GM19099 (cell line): ENCODE results near the gene TYK2.
A peak's percentile ranks its signal among the peaks of the same experiment; 100 is the strongest.

Source experiments
- POLR2A ChIP-seq: IDR thresholded peaks from 3 replicates; pipeline ENCODE4 v1.6.1; 2011; ENCODE audit warnings: low read depth; ENCODE audit not compliant: insufficient read length; ENCODE audit errors: extremely low read depth

Gene TYK2

GRCh38 chr19:10380313-10381102 lies at the start of gene TYK2:
TYK2 (minus strand) TSS chr19:10380572; CDS start chr19:10378406, 2,166 bp downstream.
- TF ChIP-seq POLR2A = peak; percentile 94

- no peak for TF ChIP-seq POLR2A
These were observed 48.6 kb upstream of the TYK2 start for GRCh38 chr19:10428996-10429381.

GRCh38 chr19:10427169-10427568 lies 46.8 kb upstream of the TYK2 start:
- TF ChIP-seq POLR2A = no peak

- TF ChIP-seq POLR2A = no peak
These were observed 43.8 kb upstream of the TYK2 start for GRCh38 chr19:10424011-10424637.

- no peak for TF ChIP-seq POLR2A
These were observed 42.5 kb upstream of the TYK2 start for GRCh38 chr19:10422846-10423245.

GRCh38 chr19:10422046-10422461 lies 41.7 kb upstream of the TYK2 start:
- TF ChIP-seq POLR2A = no peak

GRCh38 chr19:10421240-10422045 lies 41.1 kb upstream of the TYK2 start:
- TF ChIP-seq POLR2A = no peak

GRCh38 chr19:10420444-10421239 lies 40.3 kb upstream of the TYK2 start, which contains the start of gene PDE4A:
PDE4A (plus strand) TSS chr19:10420538; CDS start chr19:10420765, 227 bp downstream.
- no peak for TF ChIP-seq POLR2A

- TF ChIP-seq POLR2A = no peak
These were observed 39.5 kb upstream of the TYK2 start for GRCh38 chr19:10419646-10420443.

GRCh38 chr19:10419200-10419645 lies 38.9 kb upstream of the TYK2 start:
- no peak for TF ChIP-seq POLR2A

GRCh38 chr19:10418485-10419199 lies 38.3 kb upstream of the TYK2 start:
- TF ChIP-seq POLR2A = no peak

GRCh38 chr19:10418235-10418484 lies 37.8 kb upstream of the TYK2 start:
- TF ChIP-seq POLR2A = no peak

GRCh38 chr19:10417541-10418234 lies 37.3 kb upstream of the TYK2 start:
- TF ChIP-seq POLR2A = no peak
